NAMALWA (cell line): ENCODE results near the gene INAFM1.
"Not testable (repeated sequence)": the region's sequence is repeated elsewhere in the genome, so short reads cannot be mapped to it uniquely, and the experiment has no call there.

Source experiments
- DNase-seq: peaks from one replicate; pipeline ENCODE4 v3.0.0-alpha.2; 2015; ENCODE audit warnings: low spot score

The INAFM1 gene

DNA sequence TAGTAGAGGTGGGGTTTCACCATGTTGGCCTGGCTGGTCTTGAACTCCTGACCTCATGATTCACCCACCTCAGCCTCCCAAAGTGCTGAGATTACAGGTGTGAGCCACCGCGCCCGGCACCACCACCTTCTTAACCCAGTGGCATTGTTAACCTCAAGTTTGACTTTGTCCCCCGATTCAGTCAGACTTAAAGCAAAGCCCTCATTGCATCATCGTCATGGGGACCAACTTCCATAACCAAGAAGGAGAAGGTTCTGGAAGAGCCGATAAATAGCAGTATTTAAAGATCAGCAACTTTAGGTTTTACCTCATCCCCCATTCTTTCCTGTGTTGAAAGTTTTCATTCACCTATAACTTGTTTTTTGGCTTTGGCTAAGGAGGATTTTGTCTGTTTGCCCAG is 6.7 kb upstream of the INAFM1 start:
- DNase-seq, result no peak

DNA sequence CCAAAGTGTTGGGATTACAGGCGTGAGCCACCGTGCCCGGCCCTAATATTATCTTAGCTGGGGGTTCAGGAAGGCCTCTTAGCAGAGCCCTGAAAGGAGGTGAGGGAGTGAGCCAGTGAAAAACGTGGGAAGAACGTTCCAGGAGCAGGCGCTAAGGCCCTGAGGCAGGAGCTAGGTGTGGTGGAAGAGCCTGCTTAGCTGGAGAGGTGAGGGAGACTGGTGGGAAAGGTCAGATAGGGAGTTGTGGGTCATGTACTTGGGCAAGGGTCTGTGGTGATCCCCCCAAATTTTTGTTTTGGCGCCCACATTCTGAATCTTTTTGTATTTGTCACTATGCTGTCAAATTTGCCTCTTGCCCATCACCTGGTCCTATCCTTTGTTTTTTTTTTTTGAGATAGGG is 5.1 kb upstream of the INAFM1 start:
- DNase-seq, result no peak

DNA sequence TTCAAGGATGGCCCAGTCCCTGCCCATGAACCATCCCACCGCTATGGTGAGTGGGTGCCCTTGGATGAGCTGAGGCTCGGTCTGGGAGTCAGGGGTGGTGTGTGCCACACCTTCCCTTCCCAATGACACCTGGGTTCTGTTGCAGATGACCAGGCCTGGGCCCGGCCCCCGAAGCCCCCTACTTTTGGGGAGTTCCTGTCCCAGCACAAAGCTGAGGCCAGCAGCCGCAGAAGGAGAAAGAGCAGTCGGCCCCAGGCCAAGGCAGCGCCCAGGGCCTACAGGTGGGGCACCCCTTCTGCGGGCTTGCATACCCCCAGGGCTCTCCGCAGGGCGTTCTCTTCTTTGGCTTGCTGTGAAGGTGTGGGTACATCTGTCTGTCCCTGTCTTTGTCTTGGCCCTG is 4.3 kb upstream of the INAFM1 start:
- DNase-seq, result no peak

GRCh38 chr19:47271949-47272348 is 2.7 kb upstream of the INAFM1 start:
- no peak for DNase-seq

GRCh38 chr19:47272448-47273312 is 2.0 kb upstream of the INAFM1 start:
- no peak for DNase-seq

- DNase-seq, result peak; percentile 90
Observed at GRCh38 chr19:47273313-47274070, 1.2 kb upstream of the INAFM1 start.

- no peak for DNase-seq
Observed at GRCh38 chr19:47274891-47275761, 441 bp downstream of the INAFM1 start.

DNA sequence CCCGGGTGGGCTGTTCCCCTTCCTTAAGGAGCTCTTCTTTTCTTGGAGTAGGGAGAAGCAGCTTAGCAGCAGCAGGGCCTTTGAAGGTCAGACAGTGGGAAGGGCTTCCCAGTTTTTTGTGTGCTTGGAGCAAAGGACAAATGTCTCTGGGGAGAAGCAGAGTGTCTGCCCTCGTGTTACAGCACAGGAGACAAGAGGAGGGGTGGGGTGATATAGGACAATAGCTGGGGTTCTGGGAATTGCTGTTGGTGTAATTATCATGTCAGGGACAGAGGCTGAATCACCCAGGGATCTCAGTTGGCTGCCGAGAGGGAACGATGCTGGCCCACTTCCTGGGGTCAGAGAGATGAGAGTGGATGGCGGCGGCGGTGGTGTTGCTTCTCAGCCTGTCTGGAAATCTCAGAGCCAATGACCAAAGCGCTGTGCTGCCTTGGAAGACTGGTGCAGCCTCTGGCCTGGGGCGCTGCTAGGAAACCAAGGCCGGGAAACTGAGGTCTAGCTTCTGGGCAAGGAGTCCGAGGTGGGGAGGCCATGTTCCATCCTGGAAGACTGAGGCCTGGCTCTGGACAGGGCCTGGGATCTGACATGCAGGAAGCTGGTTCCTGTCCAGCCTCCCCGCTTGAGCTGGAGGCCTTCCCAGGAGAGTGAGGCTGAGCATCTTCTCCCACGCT is 1.2 kb downstream of the INAFM1 start:
- DNase-seq, result no peak

DNA sequence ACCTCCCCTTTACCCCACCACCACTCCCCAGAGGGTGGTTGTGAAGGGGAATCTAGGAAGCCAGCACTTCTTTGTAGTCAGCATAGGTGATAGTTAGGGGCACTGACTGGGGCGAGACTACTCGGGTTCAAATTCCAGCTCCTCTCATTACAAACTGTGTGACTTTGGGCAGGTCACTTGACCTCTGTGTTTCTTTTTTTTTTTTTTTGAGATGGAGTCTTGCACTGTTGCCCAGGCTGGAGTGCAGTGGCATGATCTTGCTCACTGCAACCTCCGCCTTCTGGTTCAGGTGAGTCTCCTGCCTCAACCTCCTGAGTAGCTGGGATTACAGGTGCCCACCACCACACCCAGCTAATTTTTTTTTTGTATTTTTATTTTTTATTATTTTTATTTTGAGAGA is 1.8 kb downstream of the INAFM1 start:
- not testable (repeated sequence) for DNase-seq

- DNase-seq, result peak; percentile 73
Observed at GRCh38 chr19:47280183-47280797, 5.6 kb downstream of the INAFM1 start.

- peak; percentile 39 for DNase-seq
Observed at GRCh38 chr19:47283405-47284059, 8.8 kb downstream of the INAFM1 start.

DNA sequence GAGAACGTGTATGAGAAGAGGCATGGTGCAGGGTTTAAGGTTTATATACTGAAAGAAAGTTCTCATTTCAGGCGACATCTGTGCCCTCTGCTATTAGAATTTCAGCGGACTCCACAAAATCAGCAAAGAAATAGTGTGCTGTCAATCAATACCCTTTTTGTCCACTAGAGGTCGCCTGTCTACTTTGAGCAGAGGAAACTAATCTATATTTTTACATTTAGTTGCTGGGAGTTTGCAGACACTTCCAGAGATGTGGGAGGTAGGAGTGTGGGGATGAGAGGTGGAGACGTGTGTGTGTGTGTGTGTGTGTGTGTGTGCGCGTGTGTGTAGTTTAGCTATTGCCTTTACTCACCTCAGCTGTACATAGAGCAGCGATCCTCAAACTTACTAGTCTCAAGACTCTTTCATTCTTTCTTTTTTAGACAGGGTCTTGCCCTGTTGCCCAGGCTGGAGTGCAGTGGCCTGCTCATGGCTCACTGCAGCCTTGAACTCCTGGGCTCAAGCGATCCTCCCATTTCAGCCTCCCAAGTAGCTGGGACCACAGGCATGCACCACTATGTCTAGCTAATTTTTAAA is 9.7 kb downstream of the INAFM1 start:
- DNase-seq, result peak; percentile 87

DNA sequence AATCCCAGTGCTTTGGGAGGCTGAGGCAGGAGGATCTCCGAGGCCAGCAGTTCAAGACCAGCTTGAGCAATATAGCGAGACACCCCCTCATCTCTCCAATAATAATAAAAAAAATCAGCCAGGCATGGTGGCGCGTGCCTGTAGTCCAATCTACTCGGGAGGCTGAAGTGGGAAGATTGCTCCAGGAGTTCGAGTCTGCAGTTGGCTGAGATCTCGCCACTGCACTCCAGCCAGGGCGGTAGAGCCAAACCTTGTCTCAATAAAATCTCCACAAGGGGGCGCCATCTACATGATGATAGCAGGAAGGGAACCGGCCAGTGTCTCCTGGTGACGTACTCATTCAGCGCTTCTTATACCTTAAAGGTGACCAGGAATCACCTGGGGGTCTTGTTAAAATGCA is 21.4 kb downstream of the INAFM1 start:
- peak; percentile 93 for DNase-seq

DNA sequence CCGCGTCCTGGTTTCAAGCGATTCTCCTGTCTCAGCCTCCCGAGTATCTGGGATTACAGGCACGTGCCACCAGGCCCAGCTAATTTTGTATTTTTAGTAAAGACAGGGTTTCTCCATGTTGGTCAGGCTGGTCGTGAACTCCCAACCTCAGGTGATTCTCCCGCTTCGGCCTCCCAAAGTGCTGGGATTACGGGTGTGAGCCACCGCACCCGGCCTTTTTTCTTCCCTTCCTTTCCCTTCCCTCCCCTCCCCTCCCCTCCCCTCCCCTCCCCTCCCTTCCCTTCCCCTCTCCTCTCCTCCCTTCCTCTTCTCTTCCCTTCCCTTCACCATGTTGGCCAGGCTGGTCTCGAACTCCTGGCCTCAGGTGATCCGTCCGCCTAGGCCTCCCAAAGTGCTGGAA is 26.2 kb downstream of the INAFM1 start:
- not testable (repeated sequence) for DNase-seq

DNA sequence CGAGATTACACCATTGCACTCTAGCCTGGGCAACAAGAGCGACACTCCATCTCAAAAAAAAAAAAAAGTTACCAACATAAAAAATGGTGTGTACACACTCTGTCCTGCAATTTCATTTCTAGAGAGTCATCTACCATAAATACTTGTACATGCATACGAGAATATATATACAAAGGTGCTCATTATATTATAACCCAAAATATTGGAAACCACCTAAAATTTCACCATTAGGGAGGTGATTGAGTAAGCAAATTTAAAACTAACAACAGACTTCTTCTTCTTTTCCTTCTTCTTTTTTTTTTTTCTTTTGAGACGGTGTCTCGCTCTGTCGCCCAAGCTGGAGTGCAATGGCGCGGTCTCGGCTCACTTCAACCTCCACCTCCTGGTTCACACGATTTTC is 27.6 kb downstream of the INAFM1 start:
- DNase-seq, result no peak

- no peak for DNase-seq
Observed at GRCh38 chr19:47303966-47304365, 29.3 kb downstream of the INAFM1 start.

GRCh38 chr19:47305309-47305751 is 30.6 kb downstream of the INAFM1 start:
- DNase-seq, result peak; percentile 56

- no peak for DNase-seq
Observed at GRCh38 chr19:47306303-47306702, 31.6 kb downstream of the INAFM1 start.

GRCh38 chr19:47309038-47309437 is 34.4 kb downstream of the INAFM1 start:
- DNase-seq, result no peak

DNA sequence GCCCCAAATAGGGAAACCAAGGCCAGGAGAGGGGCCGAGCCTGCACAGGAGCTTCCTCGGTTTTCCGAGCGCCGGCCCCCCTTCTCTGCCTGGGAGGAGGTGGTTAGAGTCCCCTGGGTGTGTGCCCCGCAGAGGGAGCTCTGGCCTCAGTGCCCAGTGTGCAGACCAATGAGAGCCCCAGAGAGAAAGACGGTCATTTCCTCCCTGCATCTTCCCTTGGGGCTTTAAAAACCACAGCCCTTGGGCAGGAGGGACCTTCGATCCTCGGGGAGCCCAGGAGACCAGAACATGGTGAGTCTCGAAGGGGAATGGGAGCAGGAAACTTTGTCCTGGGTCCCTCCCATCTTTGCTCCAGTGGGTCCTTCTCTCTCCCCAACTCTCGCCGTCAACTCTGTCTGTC is 34.9 kb downstream of the INAFM1 start, which contains the start of gene C5AR1:
C5AR1 (plus strand) TSS at position 254 of the 400 bp plus-strand sequence; CDS start at position 289, 35 bp downstream.
- DNase-seq, result no peak
